Right lobe of liver (tissue), 6 donors: ENCODE data around the gene PPIAL4G. TPM values are rescaled to one million over a fixed set of nuclear protein-coding genes. Genes with fewer than 3 reads are reported as not detected.
"Not testable (repeated sequence)": the region's sequence is repeated elsewhere in the genome, so short reads cannot be mapped to it uniquely, and the experiment has no call there.

Experiments
- ATAC-seq, 4 donors: fragments of 200-7000 bp; cut with Tn5 transposase; one replicate each; pipeline ENCODE4 v1.9.1; 2020; ENCODE audit warnings: mild to moderate bottlenecking in 4 of 4, moderate library complexity in 4 of 4
- DNase-seq, 3 donors: peaks; one replicate each; pipeline ENCODE4 v3.0.0-alpha.2; 2020
- H3K27ac ChIP-seq, 3 donors: fragments of 200-600 bp; one replicate each; pipeline ENCODE4 v1.8.0; 2022
- H3K27me3 ChIP-seq, 2 donors: fragments of 200-600 bp; one replicate each; pipeline ENCODE4 v1.8.0; 2022
- H3K36me3 ChIP-seq, 4 donors: fragments of 200-600 bp; sonication (generic) in 1 of 4; one replicate each; pipeline versions ENCODE4 v1.5.1 to v1.8.0; 2017 to 2022; ENCODE audit warnings: control low read depth in 1 of 4
- H3K4me1 ChIP-seq, 4 donors: fragments of 200-600 bp; sonication (generic) in 1 of 4; one replicate each; pipeline versions ENCODE4 v1.5.1 to v1.8.0; 2017 to 2022; ENCODE audit warnings: control low read depth in 1 of 4
- H3K4me3 ChIP-seq, 3 donors: fragments of 200-600 bp; one replicate each; pipeline ENCODE4 v1.8.0; 2022
- H3K9me3 ChIP-seq, 4 donors: fragments of 200-600 bp; sonication (generic) in 1 of 4; one replicate each; pipeline versions ENCODE4 v1.5.1 to v1.8.0; 2017 to 2022; ENCODE audit warnings: control low read depth in 1 of 4
- CTCF ChIP-seq, 4 donors: fragments of 200-600 bp in 3 of 4; fragments of 450-650 bp in 1 of 4; IDR thresholded peaks; one replicate each; pipeline versions ENCODE4 v1.5.1 to v1.8.0; 2016 to 2022; ENCODE audit warnings: antibody characterized with exemption in 4 of 4, mild to moderate bottlenecking in 2 of 4
- POLR2A ChIP-seq: fragments of 450-650 bp; IDR thresholded peaks from one replicate; pipeline ENCODE4 v1.6.1; 2017; ENCODE audit warnings: antibody characterized with exemption, mild to moderate bottlenecking
- WGBS: methylation state at CpG from one replicate; pipeline ENCODE4 v1.1.6; 2018; ENCODE audit warnings: low coverage, low lambda C conversion rate; ENCODE audit not compliant: insufficient coverage; ENCODE audit errors: missing lambda C conversion rate; 5-methylcytosine and 5-hydroxymethylcytosine counted together
- intact Hi-C, 2 donors: fragments of 100-400 bp; cut with DNase I; formaldehyde crosslinking; loops; one replicate each; pipeline versions ENCODE4 v1.11.2 to v1.14.1; 2022
- total RNA-seq, 6 experiments: library from RNA; depleted of rRNA in 2 of 6; stranded (reverse); fragments of >200 nt in 2 of 6; fragmentation: NEBNext Ultra II Directional in 3 of 6; extraction: Animal tissue kit (Norgen Biotek cat#: 25700) in 3 of 6; gene quantifications; one replicate each; pipeline versions ENCODE4 v1.1.0 to v1.2.4, GENCODE V29; 2016 to 2023
- donor health status: DM: no; HTN: yes; CAD: no.
- donor health status: DM: no; HTN: no; CAD: no.
- donor health status: DM: no; HTN: no; CAD: no.
- donor health status: DM: no; HTN: yes; CAD: no.
- donor health status: DM: no; HTN: yes; CAD: no.

The PPIAL4G gene
- total RNA-seq, 6 experiments from 2014 or later = not detected

- DNase-seq, H3K9me3 ChIP-seq, H3K27me3 ChIP-seq, ATAC-seq, H3K36me3 ChIP-seq, H3K27ac ChIP-seq, H3K4me1 ChIP-seq, intact Hi-C loops, H3K4me3 ChIP-seq: not testable (repeated sequence)
- WGBS = no CpG with 5 or more reads among the region's 4 CpGs
Measured at GRCh38 chr1:148481134-148481533, 2.0 kb downstream of the PPIAL4G start.

DNA sequence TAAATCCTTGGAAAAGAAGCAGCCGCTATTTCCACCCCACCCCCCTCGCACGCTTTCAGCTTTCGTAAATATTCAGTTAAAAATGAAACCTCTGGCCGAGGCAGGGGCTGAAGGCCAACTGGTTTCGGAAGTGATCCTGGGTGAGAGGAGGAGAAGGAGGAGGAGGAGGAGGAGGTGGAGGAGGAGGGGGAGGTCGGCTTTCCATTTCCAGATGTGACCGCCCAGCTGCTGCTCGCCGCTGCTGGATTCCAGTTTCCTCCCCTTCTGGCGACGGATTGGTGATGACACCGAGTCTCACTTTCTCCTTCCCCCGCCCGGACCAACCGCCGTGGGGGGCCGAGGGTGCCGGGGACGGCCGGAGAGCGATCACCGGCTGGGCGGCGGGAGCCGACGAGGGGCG, 23.4 kb downstream of the PPIAL4G start:
- ATAC-seq, H3K9me3 ChIP-seq, H3K27ac ChIP-seq, H3K4me1 ChIP-seq, intact Hi-C loops, DNase-seq, H3K36me3 ChIP-seq, H3K27me3 ChIP-seq: not testable (repeated sequence)
- 0% methylated on average over 6 of the region's 28 CpGs for WGBS
- TF ChIP-seq POLR2A = peak; percentile 43
- peak overlapping the region in 1 of 3 donors; percentile 57 for H3K4me3 ChIP-seq

DNA sequence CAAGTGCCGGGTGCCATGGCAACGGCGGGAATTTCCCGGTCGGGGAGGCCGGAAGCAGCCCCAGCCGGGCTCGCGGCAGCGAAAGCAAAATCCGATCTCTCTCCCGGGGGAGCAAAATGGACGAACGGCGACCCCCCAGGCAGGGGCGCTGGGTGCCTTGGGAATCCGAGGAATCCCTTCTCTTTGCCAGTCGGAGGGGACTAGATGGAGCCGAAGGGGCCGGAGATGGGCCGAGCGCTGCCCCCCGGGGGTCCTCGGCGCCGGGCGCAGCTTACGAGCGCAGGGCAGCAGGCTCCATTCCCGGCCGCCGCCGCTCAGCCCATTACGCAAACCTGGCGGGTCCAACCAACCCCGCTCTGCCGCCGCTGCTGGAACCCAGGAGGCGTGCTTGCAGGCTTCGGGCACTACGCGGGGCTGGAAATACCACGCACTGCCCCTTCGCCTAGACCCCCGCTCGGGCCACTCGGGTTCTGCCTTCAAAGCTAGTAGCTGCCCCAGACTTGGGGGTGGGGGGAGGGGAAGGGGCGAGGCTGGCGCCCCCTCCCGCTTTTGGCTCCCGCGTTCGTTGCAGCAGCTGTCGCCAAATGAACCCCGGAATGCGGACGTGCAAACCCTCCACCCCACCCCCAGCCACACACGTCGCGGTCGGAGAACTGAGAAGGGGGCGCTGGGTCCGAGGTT, 24.1 kb downstream of the PPIAL4G start:
- intact Hi-C loops, H3K36me3 ChIP-seq, ATAC-seq, H3K9me3 ChIP-seq, H3K4me1 ChIP-seq, H3K27me3 ChIP-seq: not testable (repeated sequence)
- DNase-seq = peak; percentile 43 to 61 (median 61)
- Histone ChIP-seq H3K4me3 (peak overlapping the region; percentile 50 to 60 (median 57)), H3K27ac (peak overlapping the region; percentile 91 to 93 (median 91))
- WGBS = 0% methylated on average over 6 of the region's 63 CpGs

GRCh38 chr1:148458398-148458797, 24.7 kb downstream of the PPIAL4G start:
- H3K4me3 ChIP-seq = peak overlapping the region; percentile 50 to 60 (median 57)
- H3K4me1 ChIP-seq, DNase-seq, H3K27me3 ChIP-seq, H3K36me3 ChIP-seq, intact Hi-C loops, ATAC-seq, H3K9me3 ChIP-seq: not testable (repeated sequence)
- 2% methylated on average over 11 of the region's 11 CpGs for WGBS
- peak; percentile 21 for TF ChIP-seq POLR2A
- peak overlapping the region in 2 of 3 donors; percentile 91 to 93 for H3K27ac ChIP-seq

DNA sequence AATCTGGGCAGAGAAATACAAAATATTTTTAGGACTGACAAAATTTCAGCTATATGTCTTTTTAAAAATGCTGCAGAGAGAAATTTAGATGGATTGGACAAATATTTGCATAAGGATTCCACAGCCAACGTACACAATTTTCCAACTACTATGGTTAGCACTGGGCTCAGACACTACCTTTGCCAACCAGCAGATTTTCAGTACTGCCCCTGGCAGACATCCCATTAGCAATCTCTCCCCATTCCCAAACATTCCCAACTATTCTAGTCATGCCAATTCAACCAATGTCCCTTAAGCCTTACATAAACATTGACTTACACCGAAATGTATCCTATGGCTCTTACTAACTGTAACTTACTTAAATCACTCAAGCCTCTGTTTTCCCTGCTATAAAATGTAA, 30.3 kb downstream of the PPIAL4G start:
- H3K27ac ChIP-seq, H3K36me3 ChIP-seq, H3K9me3 ChIP-seq, intact Hi-C loops, ATAC-seq, H3K4me1 ChIP-seq, H3K4me3 ChIP-seq, H3K27me3 ChIP-seq, DNase-seq: not testable (repeated sequence)
- 40% methylated on average over 2 of the region's 2 CpGs for WGBS

GRCh38 chr1:148439654-148440325, 43.3 kb downstream of the PPIAL4G start:
- H3K4me1 ChIP-seq, H3K9me3 ChIP-seq, H3K4me3 ChIP-seq, DNase-seq, H3K27me3 ChIP-seq, H3K36me3 ChIP-seq, H3K27ac ChIP-seq, intact Hi-C loops: not testable (repeated sequence)
- ATAC-seq = peak in 1 of 4 donors; percentile 40
- 64% methylated on average over 5 of the region's 5 CpGs for WGBS

GRCh38 chr1:148435406-148435805, 47.7 kb downstream of the PPIAL4G start:
- intact Hi-C loops = no loop called here
- Histone ChIP-seq H3K4me1 (peaks cover 0 to 9% (median 0%) of the 10 kb centered on the region in 4 donors), H3K4me3 (no peak overlapping the region), H3K9me3 (no peaks in the 10 kb centered on the region), H3K27me3 (no peaks in the 10 kb centered on the region), H3K27ac (no peak overlapping the region), H3K36me3 (no peaks in the 10 kb centered on the region)
- 100% methylated on average over 3 of the region's 4 CpGs for WGBS
- DNase-seq (no peak), ATAC-seq (no peak)
- TF ChIP-seq CTCF (IDR thresholded peaks at IDR 0.05) (no peak), POLR2A (no peak)
